HG03432 (cell line): ENCODE results near the gene DBH.

Experiments
- ATAC-seq: cut with Tn5 transposase; IDR thresholded peaks from one replicate; pipeline ENCODE4 v1.9.1; 2021; ENCODE audit warnings: mild to moderate bottlenecking, moderate library complexity; ENCODE audit not compliant: unreplicated experiment

Gene DBH

DNA sequence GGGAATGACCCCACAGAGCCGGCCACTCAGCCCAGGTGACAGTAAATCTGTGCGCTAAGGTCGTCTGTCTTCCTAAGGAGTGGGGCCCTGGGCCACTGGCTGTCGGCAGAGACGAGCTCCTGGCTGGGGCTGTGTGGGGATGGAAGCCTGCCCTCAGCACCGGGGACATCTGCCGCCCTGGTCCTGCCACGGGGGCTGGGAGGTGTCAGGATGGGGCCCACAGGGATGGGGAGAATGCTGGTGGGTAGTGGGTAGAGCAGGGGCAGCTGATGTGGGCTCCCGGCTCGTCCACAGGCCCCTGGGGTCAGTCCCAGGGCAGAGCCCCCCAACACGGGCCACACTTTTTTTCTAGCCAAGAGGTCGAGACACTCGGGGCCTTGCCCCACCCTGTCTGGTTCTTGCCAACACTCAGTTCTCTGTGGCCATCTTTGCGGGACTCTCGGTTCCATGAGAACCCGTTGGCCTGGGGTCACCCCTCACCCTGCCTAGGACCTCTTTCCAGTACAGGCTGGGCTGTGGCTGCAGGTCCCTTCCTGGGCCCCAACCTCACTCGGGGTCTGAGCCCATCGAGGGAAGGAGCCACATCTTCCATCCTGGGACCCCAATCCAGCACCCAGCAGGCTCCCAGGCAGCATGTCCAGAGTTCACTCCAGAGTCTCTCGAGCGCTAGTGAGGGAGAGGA lies 45.0 kb downstream of the DBH start:
- no peak for ATAC-seq

DNA sequence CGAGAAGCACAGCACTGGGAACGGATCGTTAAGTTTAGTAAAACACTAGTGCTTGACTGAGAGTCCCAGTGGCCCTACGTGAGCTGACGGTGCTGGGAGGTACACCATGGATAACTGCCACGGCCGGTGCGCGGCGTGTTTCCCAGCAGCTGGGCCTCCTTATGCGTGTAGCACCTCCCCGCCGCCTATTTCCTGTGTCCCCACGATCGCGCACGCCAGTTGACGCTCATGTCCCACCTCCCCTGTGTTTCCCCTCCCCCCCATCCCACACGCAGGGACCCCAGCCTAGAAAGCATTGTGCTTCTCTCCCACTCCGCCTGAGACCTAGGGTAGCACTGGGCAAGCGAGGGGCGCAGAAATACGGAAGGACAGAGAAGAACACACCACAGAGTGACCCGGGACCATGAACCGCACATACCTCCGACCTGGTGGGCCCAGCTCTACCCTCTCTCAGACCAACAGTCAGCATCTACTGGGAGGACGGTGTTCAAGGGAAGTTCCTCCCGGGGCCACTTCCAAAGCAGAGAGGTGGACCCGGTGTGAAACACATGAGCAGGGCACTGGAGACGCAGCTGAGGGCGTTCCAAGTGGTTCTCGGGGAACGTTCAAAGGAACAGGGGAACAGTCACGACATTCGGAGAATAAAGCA lies 45.6 kb downstream of the DBH start:
- no peak for ATAC-seq

- no peak for ATAC-seq
Measured at GRCh38 chr9:133682818-133683585, 46.8 kb downstream of the DBH start.

- no peak for ATAC-seq
Measured at GRCh38 chr9:133683586-133684120, 47.5 kb downstream of the DBH start.

GRCh38 chr9:133684121-133684935 lies 48.2 kb downstream of the DBH start:
- no peak for ATAC-seq

GRCh38 chr9:133684936-133685361 lies 48.8 kb downstream of the DBH start:
- ATAC-seq, result no peak

DNA sequence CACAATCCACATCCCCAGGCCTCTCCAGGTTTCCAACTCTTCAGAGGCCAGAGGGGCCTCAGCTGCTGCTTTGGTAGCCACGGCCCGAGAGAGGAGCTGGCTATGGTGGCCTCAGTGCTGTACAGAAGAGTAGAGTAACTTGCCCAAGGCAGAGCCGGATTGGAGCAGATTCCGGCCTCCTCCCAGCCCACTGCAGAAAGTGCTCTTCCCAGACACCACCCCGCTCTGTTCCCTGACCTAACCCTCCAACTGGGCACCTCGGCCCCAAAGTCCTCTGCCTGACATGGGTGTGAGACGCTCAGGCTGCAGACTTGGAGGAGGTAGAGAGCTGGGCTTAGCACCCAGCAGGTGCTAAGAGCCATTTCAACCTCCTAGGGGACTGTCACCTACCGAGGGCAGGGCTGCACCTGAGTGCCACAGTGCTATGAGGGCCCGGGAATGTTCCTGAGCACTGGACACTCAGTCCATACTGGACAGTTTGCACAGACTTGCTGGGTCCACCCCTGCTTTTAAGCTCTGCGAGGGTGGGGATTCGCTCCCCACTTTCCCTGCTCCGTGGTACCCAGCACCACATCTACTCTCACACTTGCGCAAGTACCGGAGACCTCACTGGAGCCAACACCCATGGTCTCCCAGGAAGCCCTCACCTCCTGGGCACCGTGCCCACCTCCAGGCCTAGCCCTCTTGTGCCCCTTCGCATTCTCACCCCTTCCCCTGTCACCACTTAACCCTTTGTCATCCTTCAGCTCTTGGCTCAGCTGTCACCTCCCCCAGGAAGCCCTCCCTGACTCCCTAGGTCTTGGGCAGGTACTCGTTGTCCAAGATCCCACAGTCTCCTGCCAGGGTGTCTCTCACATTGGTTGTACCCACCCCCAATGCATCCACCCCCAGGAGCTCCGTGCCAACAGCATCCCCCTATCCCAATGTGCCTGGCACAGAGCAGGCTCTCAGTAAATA lies 49.8 kb downstream of the DBH start:
- ATAC-seq, result no peak

DNA sequence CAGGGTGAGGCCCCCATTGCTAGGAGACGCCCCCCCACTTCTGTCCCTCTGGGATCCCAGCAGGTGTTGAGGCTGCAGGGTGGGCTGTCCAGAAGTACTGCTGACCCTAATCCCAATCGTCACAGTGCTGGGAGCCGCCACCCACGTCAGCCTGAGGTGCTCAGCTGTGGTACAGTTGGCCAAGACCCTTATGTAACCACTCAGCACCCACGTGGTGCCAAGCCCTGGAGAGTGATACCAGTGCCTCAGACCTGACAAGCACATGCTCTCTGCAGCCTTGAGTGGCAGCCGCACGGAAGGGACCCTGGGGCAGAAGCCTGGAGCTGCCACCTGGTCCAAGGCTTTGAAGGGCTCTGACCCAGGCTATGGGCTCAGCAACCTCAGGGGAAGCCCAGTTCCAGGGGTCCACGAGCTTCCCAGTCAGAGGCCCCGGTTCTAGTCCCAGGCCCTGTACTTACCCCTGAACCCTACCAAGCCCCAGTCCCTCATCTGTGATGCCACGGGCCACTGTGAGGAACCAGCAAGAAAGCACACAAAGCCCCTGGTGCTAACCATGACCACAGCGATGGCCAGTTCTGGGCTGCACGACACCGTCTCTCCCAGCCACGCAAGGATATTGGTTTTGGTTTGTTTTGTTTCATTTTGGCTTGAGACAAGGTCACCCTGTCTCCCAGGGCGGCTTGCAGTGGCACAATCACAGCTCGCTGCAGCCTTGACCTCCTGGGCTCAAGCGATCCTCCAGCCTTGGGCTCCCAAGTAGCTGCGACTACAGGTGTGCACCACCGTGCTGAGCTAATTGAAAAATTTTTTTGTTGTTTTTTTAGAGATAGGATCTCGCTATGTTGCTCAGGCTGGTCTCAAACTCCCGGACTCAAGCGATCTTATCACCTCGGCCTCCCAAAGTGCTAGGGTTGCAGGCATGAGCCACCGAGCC lies 50.7 kb downstream of the DBH start:
- no peak for ATAC-seq

GRCh38 chr9:133687856-133688761 lies 51.9 kb downstream of the DBH start:
- no peak for ATAC-seq

- no peak for ATAC-seq
Measured at GRCh38 chr9:133689151-133689763, 53.1 kb downstream of the DBH start.

- ATAC-seq, result no peak
Measured at GRCh38 chr9:133690081-133690561, 54.0 kb downstream of the DBH start.

GRCh38 chr9:133691191-133691590 lies 55.0 kb downstream of the DBH start:
- ATAC-seq, result no peak

GRCh38 chr9:133691626-133692363 lies 55.6 kb downstream of the DBH start:
- no peak for ATAC-seq

GRCh38 chr9:133692364-133692985 lies 56.3 kb downstream of the DBH start:
- no peak for ATAC-seq

- no peak for ATAC-seq
Measured at GRCh38 chr9:133693116-133693515, 57.0 kb downstream of the DBH start.
